ENCODE data around the gene KREMEN2. TPM values are rescaled to one million over a fixed set of nuclear protein-coding genes. Genes with fewer than 3 reads are reported as not detected.

The KREMEN2 gene
- total and polyA plus RNA-seq, 2 of the 13 experiments (the other 11 are each of a cell fraction or from before 2014, with no cell fraction given): 0.48 to 1.2 TPM

DNA sequence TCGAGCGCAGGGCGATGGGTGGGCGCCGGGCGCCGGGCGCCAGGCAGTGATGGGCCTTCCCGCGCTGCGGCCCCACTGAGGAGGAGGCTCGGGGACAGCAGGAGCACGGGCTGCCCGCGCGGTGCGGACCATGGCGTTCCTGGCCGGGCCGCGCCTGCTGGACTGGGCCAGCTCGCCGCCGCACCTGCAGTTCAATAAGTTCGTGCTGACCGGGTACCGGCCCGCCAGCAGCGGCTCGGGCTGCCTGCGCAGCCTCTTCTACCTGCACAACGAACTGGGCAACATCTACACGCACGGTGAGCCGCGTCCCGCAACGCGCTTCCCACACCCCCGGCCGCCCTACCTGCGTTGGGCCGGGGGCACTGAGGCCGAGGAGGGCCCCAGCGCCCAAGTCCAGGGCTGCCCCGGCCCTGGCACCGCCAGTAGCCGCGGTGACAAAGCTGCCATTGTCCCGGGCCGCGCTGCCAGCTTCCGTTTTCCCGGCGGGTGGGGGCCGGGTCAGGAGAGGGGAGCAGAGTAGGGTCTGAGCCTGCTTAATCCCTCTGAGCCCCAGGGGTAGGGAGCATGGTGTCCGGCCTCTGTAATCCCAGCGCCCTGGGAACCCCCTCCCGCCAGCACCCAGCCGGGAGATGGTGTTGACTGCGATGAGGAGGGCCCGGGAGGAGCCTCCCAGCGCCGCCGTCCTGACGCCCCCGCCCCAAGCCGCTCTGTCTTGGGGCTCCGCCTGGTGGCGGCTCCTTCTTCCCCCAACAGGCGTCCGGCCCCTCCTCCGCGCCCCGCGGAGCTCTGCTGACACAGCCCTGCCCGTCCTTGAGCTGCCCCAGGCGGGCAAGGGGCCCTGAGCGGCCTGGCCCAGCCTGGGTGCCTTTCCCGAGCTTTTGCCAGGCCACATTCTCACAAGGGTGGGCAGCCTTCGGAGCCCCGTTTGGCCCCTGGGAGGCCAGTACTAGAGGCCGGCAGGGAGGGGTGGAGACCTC is 5.8 kb downstream of the KREMEN2 start (continued):
- TF ChIP-seq, protein P1, sequence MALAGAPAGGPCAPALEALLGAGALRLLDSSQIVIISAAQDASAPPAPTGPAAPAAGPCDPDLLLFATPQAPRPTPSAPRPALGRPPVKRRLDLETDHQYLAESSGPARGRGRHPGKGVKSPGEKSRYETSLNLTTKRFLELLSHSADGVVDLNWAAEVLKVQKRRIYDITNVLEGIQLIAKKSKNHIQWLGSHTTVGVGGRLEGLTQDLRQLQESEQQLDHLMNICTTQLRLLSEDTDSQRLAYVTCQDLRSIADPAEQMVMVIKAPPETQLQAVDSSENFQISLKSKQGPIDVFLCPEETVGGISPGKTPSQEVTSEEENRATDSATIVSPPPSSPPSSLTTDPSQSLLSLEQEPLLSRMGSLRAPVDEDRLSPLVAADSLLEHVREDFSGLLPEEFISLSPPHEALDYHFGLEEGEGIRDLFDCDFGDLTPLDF (CRISPR knock-in tag; IDR thresholded peaks at IDR 0.05): no peak
- TF ChIP-seq ZNF766 (CRISPR knock-in tag; IDR thresholded peaks at IDR 0.05; ENCODE audit: borderline replicate concordance) (0 out of 2 replicates have a peak, but pooled peaks have one; percentile 18), CENPT (CRISPR knock-in tag; IDR thresholded peaks at IDR 0.05; ENCODE audit: low read depth) (no peak), ZNF713 (CRISPR knock-in tag; IDR thresholded peaks at IDR 0.05) (no peak), SNAI1 (CRISPR knock-in tag; IDR thresholded peaks at IDR 0.05; ENCODE audit: borderline replicate concordance) (0 out of 2 replicates have a peak, but pooled peaks have one; percentile 69), SUZ12 (IDR thresholded peaks at IDR 0.05; ENCODE audit: low read depth, low read length) (no peak)
- TF ChIP-seq, protein P2, sequence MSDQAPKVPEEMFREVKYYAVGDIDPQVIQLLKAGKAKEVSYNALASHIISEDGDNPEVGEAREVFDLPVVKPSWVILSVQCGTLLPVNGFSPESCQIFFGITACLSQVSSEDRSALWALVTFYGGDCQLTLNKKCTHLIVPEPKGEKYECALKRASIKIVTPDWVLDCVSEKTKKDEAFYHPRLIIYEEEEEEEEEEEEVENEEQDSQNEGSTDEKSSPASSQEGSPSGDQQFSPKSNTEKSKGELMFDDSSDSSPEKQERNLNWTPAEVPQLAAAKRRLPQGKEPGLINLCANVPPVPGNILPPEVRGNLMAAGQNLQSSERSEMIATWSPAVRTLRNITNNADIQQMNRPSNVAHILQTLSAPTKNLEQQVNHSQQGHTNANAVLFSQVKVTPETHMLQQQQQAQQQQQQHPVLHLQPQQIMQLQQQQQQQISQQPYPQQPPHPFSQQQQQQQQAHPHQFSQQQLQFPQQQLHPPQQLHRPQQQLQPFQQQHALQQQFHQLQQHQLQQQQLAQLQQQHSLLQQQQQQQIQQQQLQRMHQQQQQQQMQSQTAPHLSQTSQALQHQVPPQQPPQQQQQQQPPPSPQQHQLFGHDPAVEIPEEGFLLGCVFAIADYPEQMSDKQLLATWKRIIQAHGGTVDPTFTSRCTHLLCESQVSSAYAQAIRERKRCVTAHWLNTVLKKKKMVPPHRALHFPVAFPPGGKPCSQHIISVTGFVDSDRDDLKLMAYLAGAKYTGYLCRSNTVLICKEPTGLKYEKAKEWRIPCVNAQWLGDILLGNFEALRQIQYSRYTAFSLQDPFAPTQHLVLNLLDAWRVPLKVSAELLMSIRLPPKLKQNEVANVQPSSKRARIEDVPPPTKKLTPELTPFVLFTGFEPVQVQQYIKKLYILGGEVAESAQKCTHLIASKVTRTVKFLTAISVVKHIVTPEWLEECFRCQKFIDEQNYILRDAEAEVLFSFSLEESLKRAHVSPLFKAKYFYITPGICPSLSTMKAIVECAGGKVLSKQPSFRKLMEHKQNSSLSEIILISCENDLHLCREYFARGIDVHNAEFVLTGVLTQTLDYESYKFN (CRISPR knock-in tag; conservative IDR thresholded peaks at IDR 0.05): peak; percentile 27; the same call in 1 of the 2 replicates
- TF ChIP-seq, protein P3, sequence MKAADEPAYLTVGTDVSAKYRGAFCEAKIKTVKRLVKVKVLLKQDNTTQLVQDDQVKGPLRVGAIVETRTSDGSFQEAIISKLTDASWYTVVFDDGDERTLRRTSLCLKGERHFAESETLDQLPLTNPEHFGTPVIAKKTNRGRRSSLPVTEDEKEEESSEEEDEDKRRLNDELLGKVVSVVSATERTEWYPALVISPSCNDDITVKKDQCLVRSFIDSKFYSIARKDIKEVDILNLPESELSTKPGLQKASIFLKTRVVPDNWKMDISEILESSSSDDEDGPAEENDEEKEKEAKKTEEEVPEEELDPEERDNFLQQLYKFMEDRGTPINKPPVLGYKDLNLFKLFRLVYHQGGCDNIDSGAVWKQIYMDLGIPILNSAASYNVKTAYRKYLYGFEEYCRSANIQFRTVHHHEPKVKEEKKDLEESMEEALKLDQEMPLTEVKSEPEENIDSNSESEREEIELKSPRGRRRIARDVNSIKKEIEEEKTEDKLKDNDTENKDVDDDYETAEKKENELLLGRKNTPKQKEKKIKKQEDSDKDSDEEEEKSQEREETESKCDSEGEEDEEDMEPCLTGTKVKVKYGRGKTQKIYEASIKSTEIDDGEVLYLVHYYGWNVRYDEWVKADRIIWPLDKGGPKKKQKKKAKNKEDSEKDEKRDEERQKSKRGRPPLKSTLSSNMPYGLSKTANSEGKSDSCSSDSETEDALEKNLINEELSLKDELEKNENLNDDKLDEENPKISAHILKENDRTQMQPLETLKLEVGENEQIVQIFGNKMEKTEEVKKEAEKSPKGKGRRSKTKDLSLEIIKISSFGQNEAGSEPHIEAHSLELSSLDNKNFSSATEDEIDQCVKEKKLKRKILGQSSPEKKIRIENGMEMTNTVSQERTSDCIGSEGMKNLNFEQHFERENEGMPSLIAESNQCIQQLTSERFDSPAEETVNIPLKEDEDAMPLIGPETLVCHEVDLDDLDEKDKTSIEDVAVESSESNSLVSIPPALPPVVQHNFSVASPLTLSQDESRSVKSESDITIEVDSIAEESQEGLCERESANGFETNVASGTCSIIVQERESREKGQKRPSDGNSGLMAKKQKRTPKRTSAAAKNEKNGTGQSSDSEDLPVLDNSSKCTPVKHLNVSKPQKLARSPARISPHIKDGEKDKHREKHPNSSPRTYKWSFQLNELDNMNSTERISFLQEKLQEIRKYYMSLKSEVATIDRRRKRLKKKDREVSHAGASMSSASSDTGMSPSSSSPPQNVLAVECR (CRISPR knock-in tag; IDR thresholded peaks at IDR 0.05; ENCODE audit: borderline replicate concordance): peak; percentile 76
- TF ChIP-seq, protein P4, sequence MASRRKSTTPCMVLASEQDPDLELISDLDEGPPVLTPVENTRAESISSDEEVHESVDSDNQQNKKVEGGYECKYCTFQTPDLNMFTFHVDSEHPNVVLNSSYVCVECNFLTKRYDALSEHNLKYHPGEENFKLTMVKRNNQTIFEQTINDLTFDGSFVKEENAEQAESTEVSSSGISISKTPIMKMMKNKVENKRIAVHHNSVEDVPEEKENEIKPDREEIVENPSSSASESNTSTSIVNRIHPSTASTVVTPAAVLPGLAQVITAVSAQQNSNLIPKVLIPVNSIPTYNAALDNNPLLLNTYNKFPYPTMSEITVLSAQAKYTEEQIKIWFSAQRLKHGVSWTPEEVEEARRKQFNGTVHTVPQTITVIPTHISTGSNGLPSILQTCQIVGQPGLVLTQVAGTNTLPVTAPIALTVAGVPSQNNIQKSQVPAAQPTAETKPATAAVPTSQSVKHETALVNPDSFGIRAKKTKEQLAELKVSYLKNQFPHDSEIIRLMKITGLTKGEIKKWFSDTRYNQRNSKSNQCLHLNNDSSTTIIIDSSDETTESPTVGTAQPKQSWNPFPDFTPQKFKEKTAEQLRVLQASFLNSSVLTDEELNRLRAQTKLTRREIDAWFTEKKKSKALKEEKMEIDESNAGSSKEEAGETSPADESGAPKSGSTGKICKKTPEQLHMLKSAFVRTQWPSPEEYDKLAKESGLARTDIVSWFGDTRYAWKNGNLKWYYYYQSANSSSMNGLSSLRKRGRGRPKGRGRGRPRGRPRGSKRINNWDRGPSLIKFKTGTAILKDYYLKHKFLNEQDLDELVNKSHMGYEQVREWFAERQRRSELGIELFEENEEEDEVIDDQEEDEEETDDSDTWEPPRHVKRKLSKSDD (CRISPR knock-in tag; IDR thresholded peaks at IDR 0.05; ENCODE audit: low read depth): no peak
- TF ChIP-seq, protein P5, sequence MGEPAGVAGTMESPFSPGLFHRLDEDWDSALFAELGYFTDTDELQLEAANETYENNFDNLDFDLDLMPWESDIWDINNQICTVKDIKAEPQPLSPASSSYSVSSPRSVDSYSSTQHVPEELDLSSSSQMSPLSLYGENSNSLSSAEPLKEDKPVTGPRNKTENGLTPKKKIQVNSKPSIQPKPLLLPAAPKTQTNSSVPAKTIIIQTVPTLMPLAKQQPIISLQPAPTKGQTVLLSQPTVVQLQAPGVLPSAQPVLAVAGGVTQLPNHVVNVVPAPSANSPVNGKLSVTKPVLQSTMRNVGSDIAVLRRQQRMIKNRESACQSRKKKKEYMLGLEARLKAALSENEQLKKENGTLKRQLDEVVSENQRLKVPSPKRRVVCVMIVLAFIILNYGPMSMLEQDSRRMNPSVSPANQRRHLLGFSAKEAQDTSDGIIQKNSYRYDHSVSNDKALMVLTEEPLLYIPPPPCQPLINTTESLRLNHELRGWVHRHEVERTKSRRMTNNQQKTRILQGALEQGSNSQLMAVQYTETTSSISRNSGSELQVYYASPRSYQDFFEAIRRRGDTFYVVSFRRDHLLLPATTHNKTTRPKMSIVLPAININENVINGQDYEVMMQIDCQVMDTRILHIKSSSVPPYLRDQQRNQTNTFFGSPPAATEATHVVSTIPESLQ (CRISPR knock-in tag; conservative IDR thresholded peaks at IDR 0.05): no peak

All from HepG2 (cell line).